ENCODE measurements around the gene TSEN54.

GRCh38 chr17:75571885-75572215 is 55.5 kb downstream of the TSEN54 start:
- TF ChIP-seq CTCF (conservative IDR thresholded peaks at IDR 0.05; ENCODE audit: low read depth in 2 of 2) (no peak), EZH2phosphoT487 (IDR thresholded peaks at IDR 0.05; ENCODE audit: unreplicated experiment) (no peak)

All from GM23338 (cell line).